ENCODE data around the gene PTPN7.
"Not testable (repeated sequence)": the region's sequence is repeated elsewhere in the genome, so short reads cannot be mapped to it uniquely, and the experiment has no call there.

PTPN7 gene

GRCh38 chr1:202127836-202128622, 32.4 kb downstream of the PTPN7 start:
- no peak for DNase-seq

GRCh38 chr1:202127061-202127460, 33.3 kb downstream of the PTPN7 start:
- DNase-seq = no peak

- DNase-seq = no peak
Observed at GRCh38 chr1:202126426-202126825, 34.0 kb downstream of the PTPN7 start.

- no peak for DNase-seq
Observed at GRCh38 chr1:202125611-202126010, 34.8 kb downstream of the PTPN7 start.

- no peak for DNase-seq
Observed at GRCh38 chr1:202124142-202124541, 36.3 kb downstream of the PTPN7 start.

GRCh38 chr1:202123336-202123813, 37.0 kb downstream of the PTPN7 start:
- DNase-seq = no peak

GRCh38 chr1:202122639-202123335, 37.6 kb downstream of the PTPN7 start, which contains the start of gene GPR37L1:
GPR37L1 (plus strand) TSS chr1:202122917; CDS start chr1:202122964, 47 bp downstream.
- no peak for DNase-seq

GRCh38 chr1:202121006-202121405, 39.4 kb downstream of the PTPN7 start:
- DNase-seq = no peak

GRCh38 chr1:202117898-202118371, 42.5 kb downstream of the PTPN7 start:
- DNase-seq = no peak

GRCh38 chr1:202116287-202116686, 44.1 kb downstream of the PTPN7 start:
- no peak for DNase-seq

GRCh38 chr1:202113690-202114300, 46.6 kb downstream of the PTPN7 start:
- no peak for DNase-seq

- DNase-seq = no peak
Observed at GRCh38 chr1:202112859-202113689, 47.3 kb downstream of the PTPN7 start.

GRCh38 chr1:202111589-202111988, 48.8 kb downstream of the PTPN7 start:
- not testable (repeated sequence) for DNase-seq

GRCh38 chr1:202110977-202111376, 49.4 kb downstream of the PTPN7 start:
- no peak for DNase-seq

GRCh38 chr1:202107801-202108731, 52.3 kb downstream of the PTPN7 start:
- no peak for DNase-seq

- DNase-seq = no peak
Observed at GRCh38 chr1:202107321-202107761, 53.1 kb downstream of the PTPN7 start.

GRCh38 chr1:202106340-202107254, 53.8 kb downstream of the PTPN7 start:
- DNase-seq = no peak

GRCh38 chr1:202105571-202106339, 54.6 kb downstream of the PTPN7 start:
- DNase-seq = no peak

- no peak for DNase-seq
Observed at GRCh38 chr1:202104073-202104472, 56.3 kb downstream of the PTPN7 start.
